Cardiac septum (tissue), 1 donor: ENCODE data around the gene ANO1. TPM values are rescaled to one million over a fixed set of nuclear protein-coding genes. Genes with fewer than 3 reads are reported as not detected.
A peak's percentile ranks its signal among the peaks of the same experiment; 100 is the strongest.
"Not testable (repeated sequence)": the region's sequence is repeated elsewhere in the genome, so short reads cannot be mapped to it uniquely, and the experiment has no call there.

ENCODE experiments used
- DNase-seq: peaks from one replicate; pipeline ENCODE4 v3.0.0-alpha.2; 2020; ENCODE audit warnings: low spot score
- intact Hi-C: fragments of 100-400 bp; cut with DNase I; formaldehyde crosslinking; loops from one replicate; pipeline ENCODE4 v1.14.0; 2022
- long read RNA-seq: library from polyadenylated mRNA; unstranded; transcript quantifications from one replicate; pipeline ENCODE4 v2.0.0, GENCODE V29; 2021
- total RNA-seq: library from RNA; stranded (reverse); fragmentation: NEBNext Ultra II Directional; extraction: Animal tissue kit (Norgen Biotek cat#: 25700); gene quantifications from one replicate; pipeline ENCODE4 v1.2.1, GENCODE V29; 2021
- donor health status: DM: no; HTN: no; CAD: no.

The ANO1 gene
- total RNA-seq, result 18.4 TPM
- long read RNA-seq, partial matches to known transcripts, result 7 of 10 reads
- long read RNA-seq, other reads (novel, unspliced or antisense), result 3 of 10 reads

DNA sequence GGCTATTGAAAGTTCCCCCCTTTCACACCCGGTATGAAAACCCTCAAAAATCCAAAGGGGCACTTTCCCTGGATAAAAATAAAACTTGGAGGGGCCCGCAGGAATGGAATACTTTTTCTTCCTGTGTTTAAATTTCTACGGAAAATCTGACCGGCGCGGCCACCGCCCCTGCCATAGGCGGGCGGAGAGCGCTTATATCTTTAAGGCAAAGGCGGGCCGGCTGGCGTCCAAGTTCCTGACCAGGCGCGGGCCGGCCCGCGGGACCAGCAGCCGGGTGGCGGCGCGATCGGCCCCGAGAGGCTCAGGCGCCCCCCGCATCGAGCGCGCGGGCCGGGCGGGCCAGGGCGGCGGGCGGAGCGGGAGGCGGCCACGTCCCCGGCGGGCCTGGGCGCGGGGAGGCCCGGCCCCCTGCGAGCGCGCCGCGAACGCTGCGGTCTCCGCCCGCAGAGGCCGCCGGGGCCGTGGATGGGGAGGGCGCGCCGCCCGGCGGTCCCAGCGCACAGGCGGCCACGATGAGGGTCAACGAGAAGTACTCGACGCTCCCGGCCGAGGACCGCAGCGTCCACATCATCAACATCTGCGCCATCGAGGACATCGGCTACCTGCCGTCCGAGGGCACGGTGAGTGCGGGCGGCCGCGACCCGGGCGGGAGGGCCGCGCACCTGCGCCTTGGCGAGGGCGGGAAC lies at the start of gene ANO1:
ANO1 (plus strand) TSS at position 223 of the 686 bp plus-strand sequence; CDS start at position 513, 290 bp downstream.
- intact Hi-C loops, result loop anchor here (2.0 to 5.0 kb wide), 2 partner anchors 59 to 161 kb away; no protein-coding TSS in a partner anchor
- peak; percentile 67 for DNase-seq

DNA sequence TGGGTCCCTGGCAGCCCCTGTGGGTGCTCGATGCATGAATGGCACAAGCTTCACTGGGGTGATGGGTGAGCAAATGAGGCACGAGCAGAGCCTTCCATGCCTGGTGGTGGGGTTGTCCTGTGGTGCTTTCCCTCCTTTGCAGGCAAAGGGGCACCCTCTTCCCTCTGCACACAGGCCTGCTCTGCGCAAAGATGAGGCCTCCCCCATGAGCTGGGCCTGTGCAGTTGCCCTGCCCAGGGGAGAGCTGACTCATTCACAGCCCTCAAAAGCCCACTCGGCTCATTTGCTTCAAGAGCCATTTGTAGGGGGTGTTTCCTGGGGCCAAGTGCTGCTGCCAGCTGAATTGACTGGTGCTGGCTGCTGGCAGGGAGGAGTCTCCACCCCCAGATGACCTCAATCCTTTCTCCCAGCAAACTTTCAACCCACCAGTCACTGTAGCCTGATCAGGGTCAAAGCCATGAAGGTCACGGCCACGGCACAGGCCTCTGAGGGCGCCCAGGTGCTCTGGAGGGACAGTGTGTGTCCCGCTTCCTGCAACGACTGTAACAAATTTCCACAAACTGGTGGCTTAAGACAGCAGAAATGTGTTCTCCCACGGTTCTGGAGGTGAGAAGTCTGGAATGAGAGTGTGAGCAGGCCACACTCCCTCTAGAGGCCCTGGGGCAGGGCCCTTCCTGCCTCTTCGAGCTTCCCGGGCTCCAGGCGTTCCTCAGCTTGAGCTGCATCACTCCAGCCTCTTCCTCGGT lies 48.8 kb upstream of the ANO1 start:
- intact Hi-C loops, result no loop called here
- DNase-seq, result peak; percentile 39

DNA sequence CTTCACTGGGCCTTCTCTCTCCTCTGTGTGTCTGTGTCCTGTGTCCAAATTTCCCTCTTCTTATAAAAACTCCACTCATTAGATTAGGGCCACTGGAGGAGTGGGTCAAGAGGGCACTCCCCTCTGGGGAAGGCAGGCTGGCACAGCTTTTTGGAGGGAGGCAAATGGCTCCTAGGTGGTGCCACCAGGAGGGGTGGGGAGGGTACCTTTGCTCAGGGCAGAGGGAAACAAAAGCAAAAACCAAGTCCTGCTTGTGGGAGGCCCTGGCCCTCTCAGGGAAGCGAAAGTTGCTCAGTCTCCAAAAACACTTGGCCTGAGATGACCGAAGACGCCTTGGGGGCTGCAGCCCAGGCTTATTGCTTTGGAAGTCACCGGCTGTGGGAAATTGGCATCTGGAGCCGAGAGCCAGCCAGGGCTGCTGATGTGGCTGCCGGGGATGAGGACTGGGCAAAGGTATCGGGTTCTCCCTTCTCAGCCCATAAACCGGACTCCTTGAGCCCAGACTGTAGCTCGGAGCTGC lies 48.2 kb upstream of the ANO1 start:
- intact Hi-C loops, result no loop called here
- no peak for DNase-seq

DNA sequence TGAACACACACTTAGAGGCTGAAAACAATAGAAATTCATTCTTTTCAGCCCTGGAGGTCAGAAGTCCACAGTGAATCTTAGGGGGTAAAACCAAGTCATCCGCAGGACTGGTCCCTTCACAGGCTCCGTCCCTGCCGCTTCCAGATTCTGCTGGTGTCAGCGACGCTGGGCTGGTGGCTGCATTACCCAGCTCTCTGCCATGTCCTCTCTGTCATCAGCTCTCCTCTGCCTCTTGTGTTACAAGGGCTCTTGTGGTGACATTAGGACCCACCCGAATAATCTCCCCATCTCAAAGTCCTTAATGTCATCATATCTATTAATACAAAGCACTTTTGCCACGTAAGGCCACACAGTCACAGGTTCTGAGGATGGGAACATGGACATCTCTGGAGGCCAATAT lies 47.7 kb upstream of the ANO1 start:
- intact Hi-C loops, result no loop called here
- DNase-seq, result no peak

DNA sequence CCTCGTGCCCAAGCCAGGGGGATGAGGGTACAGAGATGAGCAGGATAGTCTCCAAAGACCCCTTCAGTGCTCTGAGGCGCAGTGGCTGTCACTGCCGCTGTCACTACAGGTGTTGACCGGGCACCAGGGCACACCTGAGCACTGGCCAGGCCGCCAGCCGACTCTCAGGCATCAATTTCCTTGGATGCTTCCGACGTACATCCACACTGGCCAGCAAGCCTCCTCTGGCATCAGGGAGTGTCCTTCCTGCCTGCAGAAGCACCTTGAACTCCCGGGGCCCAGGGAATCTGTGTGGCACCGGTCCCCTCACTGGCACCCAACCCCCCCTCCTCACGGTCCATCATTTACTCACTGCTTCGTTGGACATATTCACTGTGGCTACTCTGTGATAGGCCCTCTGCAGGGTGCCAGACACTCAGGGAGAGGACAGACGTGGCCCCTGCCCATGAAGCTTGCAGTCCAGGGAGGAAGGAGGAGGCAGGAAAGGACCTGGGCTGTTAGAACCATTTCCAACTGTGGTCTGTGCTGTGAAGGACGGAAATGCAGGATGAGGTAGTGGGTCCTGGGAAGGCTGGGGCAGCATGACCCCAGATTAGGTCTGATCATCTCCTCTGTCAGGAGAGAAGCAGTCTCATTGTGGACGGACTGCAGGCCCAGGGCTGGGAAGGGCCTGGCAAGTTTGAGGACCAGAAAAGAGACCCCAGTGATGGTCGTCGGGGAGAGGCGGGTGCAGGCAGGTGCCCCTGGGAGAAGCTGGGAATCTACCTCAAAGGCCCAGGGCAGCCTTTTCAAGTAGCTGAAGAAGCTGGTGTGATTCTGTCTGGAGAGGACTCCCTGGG lies 46.3 kb upstream of the ANO1 start:
- intact Hi-C loops, result no loop called here
- no peak for DNase-seq

DNA sequence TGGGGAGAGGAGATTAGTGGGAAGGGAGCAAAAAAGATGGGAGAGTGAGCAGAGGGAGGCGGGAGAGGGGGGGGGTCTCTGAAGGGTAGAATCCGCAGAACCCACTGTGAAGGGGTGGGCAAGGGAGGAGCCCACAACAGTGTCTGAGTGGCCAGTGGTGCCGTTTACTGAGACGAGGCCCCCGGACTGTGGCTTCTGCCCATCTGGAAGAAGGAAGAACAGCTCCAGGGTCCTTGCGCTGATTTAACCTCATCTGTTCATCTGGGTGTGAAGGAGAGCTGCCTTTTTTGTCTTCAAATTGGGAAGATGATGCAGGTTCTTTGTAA lies 45.7 kb upstream of the ANO1 start:
- peak; percentile 38 for DNase-seq
- intact Hi-C loops, result no loop called here

DNA sequence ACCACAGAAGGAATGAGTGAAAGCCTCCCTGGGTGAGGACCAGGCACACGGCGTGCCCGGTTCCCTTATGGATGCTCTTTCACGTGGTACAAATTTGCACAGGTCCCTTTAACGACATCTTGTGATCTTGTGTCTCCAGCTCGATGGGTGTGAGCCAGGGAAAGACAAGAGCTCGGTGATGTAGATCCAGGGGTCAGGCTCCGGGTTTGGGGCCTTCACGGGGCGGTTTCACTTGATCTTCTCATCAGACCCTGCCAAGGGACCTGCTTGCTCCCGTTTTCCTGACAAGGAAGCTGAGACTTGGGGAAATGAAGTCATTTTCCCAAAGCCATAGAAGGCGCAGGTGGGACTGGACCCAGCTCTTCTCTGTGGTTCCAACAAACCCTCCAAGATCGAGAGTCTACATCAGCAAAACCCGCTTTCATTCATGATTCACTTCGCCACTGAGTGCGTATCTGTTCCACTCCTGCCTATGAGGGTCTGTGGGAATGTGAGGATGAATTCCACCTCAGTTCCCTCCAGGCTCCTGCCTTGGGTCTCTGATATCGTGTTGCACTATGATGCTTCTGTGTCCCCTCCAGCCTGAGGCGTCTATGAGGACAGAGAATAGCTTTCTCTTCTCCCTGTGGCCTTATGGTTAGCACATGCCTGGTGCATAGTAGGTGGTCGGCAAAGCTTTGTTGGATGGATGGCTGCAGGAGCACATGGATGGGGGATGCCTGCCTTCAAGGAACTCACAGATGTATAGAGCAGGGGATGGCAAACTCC lies 45.0 kb upstream of the ANO1 start:
- intact Hi-C loops, result no loop called here
- DNase-seq, result peak; percentile 51

DNA sequence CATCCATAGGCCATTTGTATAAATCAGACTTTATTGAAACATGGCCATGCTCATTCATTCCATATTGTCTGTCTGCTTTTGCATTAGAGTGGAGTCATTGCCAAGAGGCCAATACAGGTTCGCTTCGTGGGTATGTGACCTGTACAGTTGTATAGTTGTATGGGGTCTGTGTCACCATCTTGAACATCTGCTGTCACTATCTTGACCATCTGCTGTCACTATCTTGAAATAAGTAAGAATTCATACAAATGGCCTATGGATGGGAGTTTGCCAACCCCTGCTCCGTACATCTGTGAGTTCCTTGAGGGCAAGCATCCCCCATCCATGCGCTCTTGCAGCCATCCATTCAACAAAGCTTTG lies 44.4 kb upstream of the ANO1 start:
- intact Hi-C loops, result no loop called here
- no peak for DNase-seq

DNA sequence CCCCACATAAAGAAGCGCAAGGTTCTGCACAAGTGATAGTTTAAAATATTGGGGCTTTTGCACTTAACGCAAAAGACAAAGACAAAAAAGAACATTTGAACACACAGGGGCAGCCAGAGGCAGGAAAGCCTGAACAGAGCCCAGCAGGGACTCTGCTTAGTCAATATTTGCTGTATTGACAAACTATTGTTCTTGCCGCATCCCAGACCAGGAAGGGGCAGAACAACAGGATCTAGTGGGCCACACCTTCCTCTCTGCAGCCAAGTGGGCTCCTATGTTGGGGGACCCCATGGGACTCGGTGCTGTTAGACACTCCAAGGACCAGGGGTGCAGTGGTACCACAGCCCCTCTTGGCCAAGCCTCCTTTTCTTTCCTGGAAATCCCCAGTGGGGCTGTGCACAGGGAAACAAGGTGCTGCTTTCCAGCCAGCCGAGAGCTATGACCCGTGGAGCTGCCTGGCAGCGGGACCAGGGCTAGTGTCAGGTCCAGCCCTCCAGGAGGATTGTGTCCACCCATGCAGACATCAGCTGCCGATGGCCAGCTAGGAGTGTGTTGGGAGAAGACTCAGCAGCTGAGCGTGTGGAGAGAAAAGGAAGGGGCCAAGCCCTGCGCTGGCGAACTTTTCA lies 43.3 kb upstream of the ANO1 start:
- intact Hi-C loops, result no loop called here
- DNase-seq, result no peak

DNA sequence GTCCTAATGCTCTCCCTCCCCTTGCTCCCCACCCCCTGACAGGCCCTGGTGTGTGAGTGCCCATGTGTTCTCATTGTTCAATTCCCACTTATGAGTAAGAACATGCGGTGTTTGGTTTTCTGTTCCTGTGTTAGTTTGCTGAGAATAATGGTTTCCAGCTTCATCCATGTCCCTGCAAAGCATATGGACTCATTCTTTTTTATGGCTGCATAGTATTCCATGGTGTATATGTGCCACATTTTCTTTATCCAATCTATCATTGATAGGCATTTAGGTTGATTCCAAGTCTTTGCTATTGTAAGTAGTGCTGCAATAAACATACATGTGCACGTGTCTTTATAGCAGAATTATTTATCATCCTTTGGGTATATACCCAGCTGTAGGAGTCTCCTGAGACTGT lies 42.5 kb upstream of the ANO1 start:
- DNase-seq, intact Hi-C loops: not testable (repeated sequence)

DNA sequence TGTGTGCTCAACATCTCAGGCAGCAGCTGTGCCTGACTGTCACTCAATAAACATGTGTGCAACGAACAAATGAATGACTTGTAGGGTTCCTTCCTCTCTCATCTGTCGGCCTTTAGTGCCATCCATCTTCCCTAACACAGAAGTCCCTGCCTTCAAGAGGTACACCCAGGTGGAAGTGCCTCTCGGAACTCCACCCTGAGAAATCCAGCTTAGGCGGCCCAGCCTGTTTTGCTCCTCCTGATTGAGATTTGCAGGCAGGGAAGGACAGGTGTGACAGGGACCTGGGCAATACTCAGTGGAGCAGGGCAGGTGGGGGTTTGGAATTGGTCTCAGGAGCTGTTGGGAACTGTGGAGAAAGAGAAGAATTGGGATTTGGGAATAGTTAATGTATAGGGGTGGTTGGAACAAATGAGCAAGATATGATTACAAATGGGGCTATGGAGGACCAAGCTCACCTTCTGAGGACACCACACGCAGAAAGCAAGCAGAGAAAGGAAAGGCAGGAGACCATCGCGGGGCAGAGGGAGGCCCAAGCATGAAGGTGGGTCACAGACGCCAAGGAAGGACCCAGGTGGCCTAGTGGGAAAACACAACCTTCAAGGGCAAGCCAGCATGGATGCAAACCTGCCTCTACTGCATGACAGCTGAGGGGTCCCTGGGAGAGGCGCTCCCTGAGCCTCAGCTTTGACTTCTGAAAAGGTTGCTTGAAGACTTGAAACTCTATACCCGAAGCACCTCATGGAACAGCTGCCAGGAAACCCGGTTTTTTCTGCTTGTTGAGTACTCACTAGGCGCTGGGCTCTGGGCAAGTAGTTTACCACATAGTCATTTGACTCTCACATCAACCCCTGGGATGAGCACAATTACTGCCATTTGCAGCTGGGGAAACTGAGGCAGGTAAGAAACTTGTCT lies 40.9 kb upstream of the ANO1 start:
- intact Hi-C loops, result no loop called here
- DNase-seq, result no peak

DNA sequence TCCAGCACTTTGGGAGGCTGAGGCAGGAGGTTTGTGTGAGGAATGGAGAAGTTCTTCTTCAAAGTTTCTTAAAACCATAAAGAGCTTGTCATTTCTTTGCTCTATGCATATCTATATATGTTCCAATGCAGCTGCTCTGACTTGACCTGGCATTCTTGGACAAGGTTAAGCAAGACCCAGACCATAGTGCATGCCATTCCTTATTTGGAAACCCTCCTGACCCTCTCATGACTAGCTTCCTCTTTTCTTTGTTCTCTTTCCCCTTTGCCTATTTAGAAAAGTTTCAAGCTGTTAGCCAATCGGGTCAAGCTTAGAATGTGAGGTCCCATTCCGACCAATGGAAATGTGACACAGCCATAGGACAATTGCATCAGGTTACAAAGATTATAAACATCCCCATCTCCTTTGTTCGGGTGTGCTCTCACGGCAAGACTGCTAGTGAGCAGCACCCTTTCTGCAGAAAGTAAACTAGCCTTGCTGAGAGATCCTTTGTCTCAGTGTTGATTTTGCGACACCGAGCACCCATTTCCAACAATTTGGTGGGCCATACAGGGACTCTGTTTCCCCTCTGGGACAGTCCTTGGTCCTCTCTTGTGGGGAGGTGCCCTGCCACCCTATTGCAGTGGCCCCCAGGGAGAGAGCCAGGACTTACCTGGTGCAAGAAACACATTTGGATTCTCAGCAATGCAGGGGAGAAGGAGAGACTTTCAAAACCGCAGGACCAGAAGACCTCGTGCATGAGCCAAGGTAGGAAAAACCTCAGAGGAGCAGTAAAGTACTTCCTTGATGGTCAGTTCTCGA lies 39.9 kb upstream of the ANO1 start:
- DNase-seq, result peak; percentile 24

DNA sequence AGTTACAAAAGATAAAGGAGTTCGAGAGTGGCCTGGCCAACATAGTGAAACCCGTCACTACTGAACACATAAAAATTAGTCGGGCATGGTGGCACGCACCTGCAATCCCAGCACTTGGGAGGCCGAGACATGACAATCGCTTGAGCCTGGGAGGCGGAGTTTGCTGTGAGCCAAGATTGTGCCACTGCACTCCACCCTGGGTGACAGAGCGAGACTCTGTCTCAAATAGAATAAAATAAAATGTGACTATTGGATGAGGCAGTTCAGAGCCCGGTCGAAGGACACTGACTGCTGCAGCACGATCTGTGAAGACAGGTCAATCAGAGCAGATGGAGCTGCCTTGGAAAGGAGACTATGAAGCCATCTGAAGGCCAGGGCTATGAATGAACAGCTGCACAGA lies 37.7 kb upstream of the ANO1 start:
- intact Hi-C loops, result no loop called here

More for the DNA sequence above, 39.9 kb upstream of the ANO1 start:
- intact Hi-C loops, result no loop called here

DNA sequence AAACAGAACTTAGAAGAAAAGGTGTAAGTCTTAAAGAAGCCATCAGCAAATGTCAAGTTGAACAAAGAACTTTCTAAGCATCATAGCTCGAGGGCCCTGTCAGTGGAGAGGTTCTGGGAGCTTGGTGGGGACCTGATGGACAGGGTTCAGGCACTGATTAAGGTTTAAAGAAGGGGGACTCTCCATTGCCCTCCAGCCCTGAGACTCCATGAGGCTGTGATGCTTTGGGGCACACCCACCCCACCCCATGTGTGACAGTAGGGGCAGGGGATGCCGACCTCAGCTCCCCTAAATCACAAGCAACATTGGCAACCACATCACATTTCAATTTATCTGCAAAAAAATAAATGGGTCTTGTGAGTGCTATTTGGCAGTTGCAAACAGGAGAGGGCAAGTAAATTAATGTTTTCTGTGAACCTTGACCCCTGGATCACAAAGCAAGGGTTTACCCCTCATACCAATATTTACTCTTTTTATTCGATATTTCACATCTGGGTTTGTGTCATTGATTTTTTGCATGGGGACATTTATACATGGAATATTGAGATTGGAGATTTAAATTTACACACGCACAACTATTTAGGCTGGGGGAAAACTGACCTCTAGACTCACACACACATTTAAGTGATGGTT lies 37.1 kb upstream of the ANO1 start:
- intact Hi-C loops, result no loop called here

More for the DNA sequence above, 37.7 kb upstream of the ANO1 start:
- DNase-seq, result no peak

DNA sequence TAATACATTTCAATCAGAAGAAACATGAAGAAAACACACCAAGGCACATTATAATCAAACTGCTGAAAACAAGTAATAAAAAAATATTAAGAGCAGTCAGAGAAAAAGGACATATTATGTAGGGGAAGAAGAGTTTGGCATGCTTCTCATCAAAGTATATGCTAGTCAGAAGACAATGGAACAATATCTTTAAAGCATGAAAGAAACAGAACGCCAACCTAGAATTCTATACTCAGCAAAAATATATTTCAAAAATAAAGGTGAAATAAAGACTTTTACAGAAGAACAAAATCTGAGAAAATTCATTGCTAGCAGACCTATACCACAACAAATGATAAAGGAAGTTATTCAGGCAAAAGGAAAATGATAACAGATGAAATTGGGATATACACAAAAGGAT lies 34.6 kb upstream of the ANO1 start:
- DNase-seq, result no peak
- intact Hi-C loops, result no loop called here

More for the DNA sequence above, 37.1 kb upstream of the ANO1 start:
- no peak for DNase-seq

DNA sequence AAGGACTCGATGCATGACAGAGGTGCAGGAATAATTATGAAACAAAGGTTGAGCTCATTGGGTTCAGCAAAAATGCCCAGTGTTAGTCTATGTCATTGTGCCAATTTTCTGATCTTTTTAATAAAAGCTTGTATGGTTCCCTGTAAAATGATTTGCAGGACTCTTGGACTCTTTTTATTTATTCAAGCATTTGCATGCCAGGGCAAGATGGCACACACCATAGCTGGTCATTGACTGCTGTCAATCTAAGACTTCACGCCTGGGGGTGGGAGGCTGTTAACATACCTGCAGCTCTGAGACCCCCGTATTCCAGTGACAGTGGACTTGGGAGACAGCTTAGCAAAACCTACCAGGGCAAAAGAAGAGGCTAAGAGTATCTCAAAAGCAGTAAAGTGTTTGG lies 32.0 kb upstream of the ANO1 start:
- DNase-seq, result no peak
- intact Hi-C loops, result no loop called here
